ENCODE measurements around the gene AKNAD1.

- TF ChIP-seq POLR2AphosphoS5 (IDR thresholded peaks at IDR 0.05; ENCODE audit: low read depth, low read length) (no peak), USF2 (IDR thresholded peaks at IDR 0.05; ENCODE audit: low read length) (no peak), SP1 (IDR thresholded peaks at IDR 0.05; ENCODE audit: low read depth, low read length) (no peak), EP300 (IDR thresholded peaks at IDR 0.05; ENCODE audit: borderline replicate concordance in 1 of 2, low read depth in 2 of 2, low read length in 2 of 2) (no peak), FOSL1 (IDR thresholded peaks at IDR 0.05; ENCODE audit: insufficient read depth, low read depth, low read length) (no peak), TAF1 (IDR thresholded peaks at IDR 0.05; ENCODE audit: low read depth, low read length) (no peak), CTCF (IDR thresholded peaks at IDR 0.05; ENCODE audit: control extremely low read depth in 1 of 3, insufficient read depth in 1 of 3, low read depth in 1 of 3, low read length in 3 of 3) (no peak), ZNF274 (IDR thresholded peaks at IDR 0.05; ENCODE audit: borderline replicate concordance, extremely low read depth, low read length) (no peak), KDM5A (IDR thresholded peaks at IDR 0.05; ENCODE audit: low read length) (no peak), EZH2 (IDR thresholded peaks at IDR 0.05; ENCODE audit: low read depth, low read length, severe bottlenecking) (no peak), BACH1 (IDR thresholded peaks at IDR 0.05; ENCODE audit: low read length) (no peak), CHD7 (IDR thresholded peaks at IDR 0.05; ENCODE audit: insufficient replicate concordance, low read length) (no peak)
Measured at GRCh38 chr1:108871050-108871724, 14.3 kb upstream of the AKNAD1 start.
